H9 (cell line): ENCODE data around the gene KIF7. TPM values are rescaled to one million over a fixed set of nuclear protein-coding genes. Genes with fewer than 3 reads are reported as not detected.

Experiments used
- DNase-seq: peaks from one replicate; pipeline ENCODE4 v3.0.0-alpha.2; 2017
- H2AFZ ChIP-seq: one replicate; pipeline ENCODE4 v1.6.1; 2013; ENCODE audit warnings: mild to moderate bottlenecking, low read length, control low read depth, moderate library complexity
- H2AK5ac ChIP-seq: 2 replicates; pipeline ENCODE4 v1.6.1; 2013; ENCODE audit warnings: low read length, control low read depth, mixed read lengths; ENCODE audit not compliant: insufficient read length
- H2BK120ac ChIP-seq: one replicate; pipeline ENCODE4 v1.6.1; 2013; ENCODE audit warnings: low read depth, mild to moderate bottlenecking, low read length, control low read depth, inconsistent platforms; ENCODE audit not compliant: poor library complexity, severe bottlenecking
- H2BK12ac ChIP-seq: 2 replicates; pipeline ENCODE4 v1.6.1; 2013; ENCODE audit warnings: low read length, control low read depth, mixed read lengths, low read depth; ENCODE audit not compliant: insufficient read length
- H2BK15ac ChIP-seq: 2 replicates; pipeline ENCODE4 v1.6.1; 2013; ENCODE audit warnings: low read depth, low read length, control low read depth
- H2BK20ac ChIP-seq: one replicate; pipeline ENCODE4 v1.6.1; 2013; ENCODE audit warnings: low read depth, mild to moderate bottlenecking, low read length, control low read depth, inconsistent platforms; ENCODE audit not compliant: poor library complexity, severe bottlenecking
- H2BK5ac ChIP-seq: 2 replicates; pipeline ENCODE4 v1.6.1; 2013; ENCODE audit warnings: low read length, control low read depth, mixed read lengths; ENCODE audit not compliant: insufficient read length
- H3K14ac ChIP-seq: 2 replicates; pipeline ENCODE4 v1.6.1; 2013; ENCODE audit warnings: low read length, control low read depth; ENCODE audit not compliant: insufficient read depth
- H3K18ac ChIP-seq: 2 replicates; pipeline ENCODE4 v1.6.1; 2013; ENCODE audit warnings: low read depth, mild to moderate bottlenecking, mixed read lengths, low read length, control low read depth; ENCODE audit not compliant: insufficient read length
- H3K23ac ChIP-seq: 2 replicates; pipeline ENCODE4 v1.6.1; 2013; ENCODE audit warnings: low read length, control low read depth, mixed read lengths, low read depth; ENCODE audit not compliant: insufficient read length
- H3K23me2 ChIP-seq: 2 replicates; pipeline ENCODE4 v1.6.1; 2013; ENCODE audit warnings: low read depth, mild to moderate bottlenecking, mixed read lengths, low read length, control low read depth; ENCODE audit not compliant: insufficient read length, poor library complexity, severe bottlenecking
- H3K27ac ChIP-seq: 2 replicates; pipeline ENCODE4 v1.5.1; 2013; ENCODE audit warnings: low read length, control low read depth, mixed read lengths, low read depth; ENCODE audit not compliant: insufficient read length
- H3K27me3 ChIP-seq: 2 replicates; pipeline ENCODE4 v1.6.1; 2013; ENCODE audit warnings: low read length, control low read depth, inconsistent platforms; ENCODE audit not compliant: insufficient read depth
- H3K4ac ChIP-seq: 2 replicates; pipeline ENCODE4 v1.6.1; 2013; ENCODE audit warnings: low read depth, mild to moderate bottlenecking, control low read depth, inconsistent platforms, low read length, moderate library complexity
- H3K4me1 ChIP-seq: 2 replicates; pipeline ENCODE4 v1.6.1; 2013; ENCODE audit warnings: low read length, control low read depth, inconsistent platforms; ENCODE audit not compliant: insufficient read depth
- H3K4me2 ChIP-seq: 2 replicates; pipeline ENCODE4 v1.6.1; 2013; ENCODE audit warnings: low read length, control low read depth, mixed read lengths; ENCODE audit not compliant: insufficient read length, insufficient read depth
- H3K56ac ChIP-seq: 2 replicates; pipeline ENCODE4 v1.6.1; 2013; ENCODE audit warnings: low read depth, mild to moderate bottlenecking, mixed read lengths, low read length, control low read depth; ENCODE audit not compliant: insufficient read length
- H3K79me1 ChIP-seq: 2 replicates; pipeline ENCODE4 v1.6.1; 2013; ENCODE audit warnings: low read depth, mild to moderate bottlenecking, moderate library complexity, low read length, control low read depth, inconsistent platforms; ENCODE audit not compliant: insufficient read depth, poor library complexity, severe bottlenecking
- H3K79me2 ChIP-seq: 2 replicates; pipeline ENCODE4 v1.6.1; 2013; ENCODE audit warnings: low read length, control low read depth, inconsistent platforms; ENCODE audit not compliant: insufficient read depth
- H3K9ac ChIP-seq: 2 replicates; pipeline ENCODE4 v1.6.1; 2013; ENCODE audit warnings: low read length, control low read depth, mixed read lengths; ENCODE audit not compliant: insufficient read length; ENCODE audit errors: extremely low read depth
- H3K9me3 ChIP-seq: one replicate; pipeline ENCODE4 v1.6.1; 2013; ENCODE audit warnings: low read depth, low read length, inconsistent platforms; ENCODE audit not compliant: control insufficient read depth
- H3T11ph ChIP-seq: one replicate; pipeline ENCODE4 v1.6.1; 2013; ENCODE audit warnings: mild to moderate bottlenecking, low read length, control low read depth, inconsistent platforms
- H4K20me1 ChIP-seq: one replicate; pipeline ENCODE4 v1.6.1; 2013; ENCODE audit not compliant: control insufficient read depth, insufficient read length, insufficient read depth
- H4K5ac ChIP-seq: 2 replicates; pipeline ENCODE4 v1.6.1; 2013; ENCODE audit warnings: low read depth, mild to moderate bottlenecking, mixed read lengths, low read length, control low read depth; ENCODE audit not compliant: insufficient read length
- H4K8ac ChIP-seq: replicated peaks from 2 replicates; pipeline ENCODE4 v1.6.1; 2013; ENCODE audit warnings: low read length, control low read depth, mixed read lengths, low read depth; ENCODE audit not compliant: insufficient read length
- H4K91ac ChIP-seq: 2 replicates; pipeline ENCODE4 v1.6.1; 2013; ENCODE audit warnings: low read depth, mild to moderate bottlenecking, moderate library complexity, mixed read lengths, low read length, control low read depth; ENCODE audit not compliant: insufficient read length
- H3K27ac Mint-ChIP-seq, 3 experiments: 2 replicates in 2 of 3; 3 replicates in 1 of 3; pipeline ENCODE4 v1.8.0; 2020 to 2021; ENCODE audit warnings: mixed read lengths in 3 of 3, mild to moderate bottlenecking in 1 of 3, moderate library complexity in 1 of 3
- H3K27me3 Mint-ChIP-seq: 2 replicates; pipeline ENCODE4 v1.8.0; 2021; ENCODE audit warnings: low read depth, mild to moderate bottlenecking, moderate library complexity, mixed read lengths
- H3K36me3 Mint-ChIP-seq, 3 experiments: 2 replicates in 2 of 3; 3 replicates in 1 of 3; pipeline ENCODE4 v1.8.0; 2020 to 2021; ENCODE audit warnings: low read depth in 3 of 3, mixed read lengths in 3 of 3; ENCODE audit not compliant: insufficient read depth in 1 of 3
- H3K4me1 Mint-ChIP-seq, 2 experiments: 2 replicates each; pipeline ENCODE4 v1.8.0; 2020; ENCODE audit warnings: mixed read lengths in 2 of 2
- H3K4me3 Mint-ChIP-seq, 2 experiments: 2 replicates in 1 of 2; 3 replicates in 1 of 2; pipeline ENCODE4 v1.8.0; 2020 to 2021; ENCODE audit warnings: mild to moderate bottlenecking in 2 of 2, mixed read lengths in 2 of 2, moderate library complexity in 1 of 2
- H3K9me3 Mint-ChIP-seq, 2 experiments: 2 replicates in 1 of 2; 3 replicates in 1 of 2; pipeline ENCODE4 v1.8.0; 2020; ENCODE audit warnings: mild to moderate bottlenecking in 2 of 2, mixed read lengths in 2 of 2, moderate library complexity in 1 of 2
- WGBS: extraction: QIAGEN DNeasy Blood & Tissue Kit; methylation state at CpG from one replicate; pipeline ENCODE4 v1.1.7; 2013; ENCODE audit warnings: missing lambda C conversion rate, low lambda C conversion rate, mixed read lengths; ENCODE audit not compliant: insufficient read length; ENCODE audit errors: extremely low coverage; 5-methylcytosine and 5-hydroxymethylcytosine counted together
- total RNA-seq: library from RNA; stranded (reverse); gene quantifications from 2 replicates; pipeline ENCODE4 v1.2.1, GENCODE V29; 2021
- TF ChIP-seq, protein P1 (sequence below): fragments of 200-600 bp; sonication (generic); conservative IDR thresholded peaks from 3 replicates; pipeline ENCODE4 v1.8.0; 2021; ENCODE audit warnings: antibody characterized with exemption, mild to moderate bottlenecking

Gene KIF7
- total RNA-seq, 1 experiment from 2014 or later = 22.0 TPM

DNA sequence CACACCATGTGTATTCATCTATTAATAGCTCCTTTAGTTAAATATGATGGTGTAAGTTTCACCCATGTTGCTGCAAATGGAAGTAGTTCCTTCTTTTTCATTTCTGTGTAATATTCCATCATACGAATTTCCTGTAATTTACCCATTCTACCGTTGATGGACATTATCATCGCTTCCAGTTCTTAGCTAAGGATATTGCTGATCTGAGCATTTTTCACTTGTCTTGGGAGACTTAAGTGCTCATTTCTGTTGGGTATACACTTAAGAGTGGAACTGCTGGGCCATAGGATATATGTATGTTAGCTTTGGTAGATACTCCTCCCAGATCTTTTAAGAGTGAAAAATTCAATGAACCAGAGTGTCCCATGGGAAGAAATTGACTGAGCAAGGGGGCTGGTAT, 12.9 kb upstream of the KIF7 start:
- H3K9me3 Mint-ChIP-seq = no peaks in the 10 kb centered on the region
- H3T11ph ChIP-seq = no peak overlapping the region

More for the DNA sequence above, 12.9 kb upstream of the KIF7 start:
- Histone ChIP-seq H2BK120ac (no peak overlapping the region), H3K56ac (no peak overlapping the region), H3K9me3 (no peaks in the 10 kb centered on the region), H3K79me2 (no peaks in the 10 kb centered on the region), H3K14ac (no peak overlapping the region), H3K9ac (no peak overlapping the region), H4K91ac (no peak overlapping the region), H2AFZ (no peak overlapping the region), H2BK15ac (no peak overlapping the region), H3K4me2 (no peak overlapping the region), H3K27ac (no peak overlapping the region), H3K27me3 (no peaks in the 10 kb centered on the region; the same call in 1 of the 2 replicates), H2BK20ac (no peak overlapping the region), H4K5ac (no peak overlapping the region), H3K79me1 (no peaks in the 10 kb centered on the region), H3K23ac (no peak overlapping the region), H3K4ac (no peak overlapping the region), H3K4me1 (no peaks in the 10 kb centered on the region), H3K18ac (no peak overlapping the region), H2BK12ac (no peak overlapping the region), H4K8ac (no peak overlapping the region), H2BK5ac (no peak overlapping the region), H2AK5ac (no peak overlapping the region), H4K20me1 (no peaks in the 10 kb centered on the region), H3K23me2 (no peaks in the 10 kb centered on the region)
- no peak overlapping the region for H3K4me3 Mint-ChIP-seq
- H3K4me1 Mint-ChIP-seq = peaks cover 13 to 19% of the 10 kb centered on the region in 2 experiments
- DNase-seq = no peak
- H3K36me3 Mint-ChIP-seq = no peaks in the 10 kb centered on the region; a peak in 1 of 7 replicates
- TF ChIP-seq, protein P1, sequence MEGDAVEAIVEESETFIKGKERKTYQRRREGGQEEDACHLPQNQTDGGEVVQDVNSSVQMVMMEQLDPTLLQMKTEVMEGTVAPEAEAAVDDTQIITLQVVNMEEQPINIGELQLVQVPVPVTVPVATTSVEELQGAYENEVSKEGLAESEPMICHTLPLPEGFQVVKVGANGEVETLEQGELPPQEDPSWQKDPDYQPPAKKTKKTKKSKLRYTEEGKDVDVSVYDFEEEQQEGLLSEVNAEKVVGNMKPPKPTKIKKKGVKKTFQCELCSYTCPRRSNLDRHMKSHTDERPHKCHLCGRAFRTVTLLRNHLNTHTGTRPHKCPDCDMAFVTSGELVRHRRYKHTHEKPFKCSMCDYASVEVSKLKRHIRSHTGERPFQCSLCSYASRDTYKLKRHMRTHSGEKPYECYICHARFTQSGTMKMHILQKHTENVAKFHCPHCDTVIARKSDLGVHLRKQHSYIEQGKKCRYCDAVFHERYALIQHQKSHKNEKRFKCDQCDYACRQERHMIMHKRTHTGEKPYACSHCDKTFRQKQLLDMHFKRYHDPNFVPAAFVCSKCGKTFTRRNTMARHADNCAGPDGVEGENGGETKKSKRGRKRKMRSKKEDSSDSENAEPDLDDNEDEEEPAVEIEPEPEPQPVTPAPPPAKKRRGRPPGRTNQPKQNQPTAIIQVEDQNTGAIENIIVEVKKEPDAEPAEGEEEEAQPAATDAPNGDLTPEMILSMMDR = no peak
- no CpG with 5 or more reads among the region's 3 CpGs for WGBS
- no peak overlapping the region for H3K27ac Mint-ChIP-seq
- peaks cover 34% of the 10 kb centered on the region for H3K27me3 Mint-ChIP-seq
